C4-2B (cell line): ENCODE data around the gene PARK7.

ENCODE experiments used
- H3K27ac ChIP-seq: fragments of 450-650 bp; 2 replicates; pipeline ENCODE4 v1.5.1; 2017
- ZFX ChIP-seq: fragments of 450-650 bp; IDR thresholded peaks from 2 replicates; pipeline ENCODE4 v1.6.1; 2017
- TF ChIP-seq, protein P1 (sequence below): fragments of 450-650 bp; conservative IDR thresholded peaks from 2 replicates; pipeline ENCODE4 v1.5.1; 2017; ENCODE audit warnings: mild to moderate bottlenecking

Gene PARK7

GRCh38 chr1:7975212-7975865 lies 13.8 kb downstream of the PARK7 start:
- H3K27ac ChIP-seq, result peak overlapping the region; percentile 37
- TF ChIP-seq, protein P1, sequence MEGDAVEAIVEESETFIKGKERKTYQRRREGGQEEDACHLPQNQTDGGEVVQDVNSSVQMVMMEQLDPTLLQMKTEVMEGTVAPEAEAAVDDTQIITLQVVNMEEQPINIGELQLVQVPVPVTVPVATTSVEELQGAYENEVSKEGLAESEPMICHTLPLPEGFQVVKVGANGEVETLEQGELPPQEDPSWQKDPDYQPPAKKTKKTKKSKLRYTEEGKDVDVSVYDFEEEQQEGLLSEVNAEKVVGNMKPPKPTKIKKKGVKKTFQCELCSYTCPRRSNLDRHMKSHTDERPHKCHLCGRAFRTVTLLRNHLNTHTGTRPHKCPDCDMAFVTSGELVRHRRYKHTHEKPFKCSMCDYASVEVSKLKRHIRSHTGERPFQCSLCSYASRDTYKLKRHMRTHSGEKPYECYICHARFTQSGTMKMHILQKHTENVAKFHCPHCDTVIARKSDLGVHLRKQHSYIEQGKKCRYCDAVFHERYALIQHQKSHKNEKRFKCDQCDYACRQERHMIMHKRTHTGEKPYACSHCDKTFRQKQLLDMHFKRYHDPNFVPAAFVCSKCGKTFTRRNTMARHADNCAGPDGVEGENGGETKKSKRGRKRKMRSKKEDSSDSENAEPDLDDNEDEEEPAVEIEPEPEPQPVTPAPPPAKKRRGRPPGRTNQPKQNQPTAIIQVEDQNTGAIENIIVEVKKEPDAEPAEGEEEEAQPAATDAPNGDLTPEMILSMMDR, result peak; percentile 98
- no peak for TF ChIP-seq ZFX

- no peak overlapping the region for H3K27ac ChIP-seq
Measured at GRCh38 chr1:7980984-7981383, 19.5 kb downstream of the PARK7 start.

DNA sequence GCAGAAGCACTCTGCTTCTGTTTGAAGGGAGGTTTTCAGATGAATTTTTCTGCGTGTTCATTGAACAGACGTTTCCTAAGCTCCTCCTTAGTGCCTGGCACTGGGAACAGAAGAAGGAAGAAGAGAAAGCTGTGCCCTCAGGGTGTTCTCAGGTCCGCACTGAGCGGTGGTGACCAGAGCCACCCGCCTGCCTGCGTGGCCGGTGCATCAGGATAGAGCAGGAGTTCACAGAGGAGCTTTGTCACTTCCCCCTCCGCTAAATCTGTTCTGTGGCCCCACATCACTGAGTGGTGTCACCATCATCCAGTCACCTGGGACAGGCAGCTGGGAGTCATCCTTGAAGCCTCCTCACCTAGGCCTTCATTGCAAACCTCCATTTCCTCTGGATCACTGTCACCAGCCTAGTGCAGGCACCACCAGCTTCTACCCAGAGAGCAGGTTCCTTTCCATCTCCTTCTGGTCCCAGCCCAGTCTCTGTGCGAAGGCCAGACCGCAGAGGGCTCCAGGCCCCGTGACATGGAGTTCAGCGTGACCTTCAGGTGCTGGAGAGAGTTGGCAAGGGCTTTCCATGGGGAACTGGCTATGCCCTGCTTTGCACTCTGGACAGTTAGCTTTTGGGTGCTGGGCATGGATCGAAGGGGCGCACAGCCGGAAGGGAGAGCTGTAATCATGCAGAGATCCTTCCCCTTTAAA lies 21.7 kb downstream of the PARK7 start:
- peak overlapping the region; percentile 5; the same call in 1 of the 2 replicates for H3K27ac ChIP-seq

More at GRCh38 chr1:7980984-7981383, 19.5 kb downstream of the PARK7 start:
- TF ChIP-seq, protein P1, result no peak
- no peak for TF ChIP-seq ZFX

DNA sequence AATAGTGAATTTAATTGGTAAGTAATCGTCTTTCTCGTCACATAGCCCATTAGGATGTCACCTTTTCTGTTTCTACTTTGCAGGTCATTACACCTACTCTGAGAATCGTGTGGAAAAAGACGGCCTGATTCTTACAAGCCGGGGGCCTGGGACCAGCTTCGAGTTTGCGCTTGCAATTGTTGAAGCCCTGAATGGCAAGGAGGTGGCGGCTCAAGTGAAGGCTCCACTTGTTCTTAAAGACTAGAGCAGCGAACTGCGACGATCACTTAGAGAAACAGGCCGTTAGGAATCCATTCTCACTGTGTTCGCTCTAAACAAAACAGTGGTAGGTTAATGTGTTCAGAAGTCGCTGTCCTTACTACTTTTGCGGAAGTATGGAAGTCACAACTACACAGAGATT lies 23.3 kb downstream of the PARK7 start:
- TF ChIP-seq ZFX, result no peak
- TF ChIP-seq, protein P1, result no peak
- no peak overlapping the region for H3K27ac ChIP-seq

More for the DNA sequence above, 21.7 kb downstream of the PARK7 start:
- TF ChIP-seq, protein P1, result no peak
- no peak for TF ChIP-seq ZFX

DNA sequence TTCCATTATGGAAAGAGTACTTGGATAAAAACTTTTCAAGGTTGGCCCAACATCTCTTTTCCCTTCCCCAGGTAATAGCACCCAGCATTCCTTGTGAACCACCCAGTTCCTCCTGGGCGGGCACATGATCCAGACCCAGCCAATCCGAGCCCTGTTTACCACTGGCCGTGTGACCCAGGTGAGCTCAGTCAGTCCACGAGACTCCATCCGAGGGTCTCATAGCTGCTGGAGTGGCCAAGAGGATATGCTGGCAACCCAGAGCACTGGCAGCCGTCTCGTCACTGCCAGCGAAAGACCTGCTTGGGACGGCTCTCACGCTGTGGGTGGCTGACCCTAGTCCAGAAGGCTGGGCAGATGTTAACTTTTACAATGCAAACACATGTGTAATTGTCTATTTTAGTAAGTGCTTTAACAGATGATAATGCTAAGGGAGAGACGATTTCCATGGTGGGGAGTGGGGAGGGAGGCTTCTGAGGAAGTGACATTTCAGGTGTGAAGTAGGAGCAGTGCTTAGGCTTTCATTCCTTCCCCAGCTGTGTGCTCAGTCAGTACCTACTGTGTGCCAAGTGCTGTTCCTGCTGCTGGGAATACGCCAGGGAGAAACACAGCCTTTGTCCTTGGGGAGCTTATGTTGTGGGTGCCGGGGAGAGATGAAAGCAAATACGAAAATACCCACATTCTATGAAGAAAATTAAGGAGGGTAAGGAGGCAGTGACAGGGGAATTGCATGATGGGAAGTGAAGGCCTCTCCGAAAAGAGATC lies 24.5 kb downstream of the PARK7 start:
- TF ChIP-seq, protein P1, result no peak
- TF ChIP-seq ZFX, result no peak
- H3K27ac ChIP-seq, result no peak overlapping the region

DNA sequence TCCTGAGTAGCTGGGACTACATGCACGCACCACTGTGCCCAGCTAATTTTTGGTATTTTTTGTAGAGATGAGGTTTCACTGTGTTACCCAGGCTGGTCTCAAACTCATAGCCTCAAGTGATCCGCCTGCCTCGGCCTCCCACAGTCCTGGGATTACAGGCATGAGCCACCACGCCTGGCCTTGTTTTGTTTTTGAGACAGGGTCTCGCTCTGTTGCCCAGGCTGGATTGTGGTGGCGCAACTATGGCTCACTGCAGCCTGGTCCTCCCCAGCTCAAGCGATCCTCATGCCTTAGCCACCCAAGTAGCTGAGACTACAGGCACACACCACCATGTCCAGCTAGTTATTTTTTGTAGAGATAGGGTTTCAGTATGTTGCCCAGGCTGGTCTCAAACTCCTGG lies 26.0 kb downstream of the PARK7 start:
- TF ChIP-seq, protein P1, result no peak
- no peak for TF ChIP-seq ZFX

More for the DNA sequence above, 26.0 kb downstream of the PARK7 start:
- peak overlapping the region; percentile 7; the same call in 1 of the 2 replicates for H3K27ac ChIP-seq
